ENCODE measurements around the gene ABHD2.

The ABHD2 gene

GRCh38 chr15:89150287-89150686 is 62.0 kb downstream of the ABHD2 start:
- WGBS (ENCODE audit: insufficient coverage), result 100% methylated on average over 1 of the region's 3 CpGs
- Histone ChIP-seq H3K9me3 (ENCODE audit: control extremely low read depth in 1 of 5, control insufficient read depth in 4 of 5, insufficient read depth in 2 of 5, low read depth in 1 of 5, low read length in 4 of 5) (no peaks in the 10 kb centered on the region), H3K36me3 (ENCODE audit: control insufficient read depth in 4 of 4, insufficient read depth in 4 of 4, low read length in 3 of 4) (peaks cover 13 to 40% (median 26%) of the 10 kb centered on the region in 4 experiments), H3K4me1 (ENCODE audit: control extremely low read depth in 1 of 4, control insufficient read depth in 4 of 4, insufficient read depth in 4 of 4, low read length in 3 of 4) (peaks cover 0 to 22% (median 6%) of the 10 kb centered on the region in 4 experiments), H3K27me3 (replicated peaks in 2 of 5; ENCODE audit: control insufficient read depth in 4 of 5, insufficient read depth in 5 of 5, low read length in 4 of 5) (no peaks in the 10 kb centered on the region), H3K27ac (ENCODE audit: insufficient read depth in 1 of 2, low read depth in 1 of 2, low read length in 2 of 2, poor library complexity in 1 of 2, severe bottlenecking in 2 of 2) (no peak overlapping the region), H3K4me3 (ENCODE audit: control insufficient read depth in 1 of 7, extremely low read depth in 1 of 7, insufficient read depth in 4 of 7, low read depth in 2 of 7, low read length in 6 of 7) (no peak overlapping the region)
- CTCF ChIA-PET, result interaction anchor here (0.7 to 3.1 kb wide), 14 partner anchors 9 to 92 kb away, joined by 3 to 17 read pairs (median 4); no protein-coding TSS in a partner anchor
- DNase-seq, result no peak
- POLR2A ChIA-PET, result no interaction called here

GRCh38 chr15:89150762-89151664 is 62.8 kb downstream of the ABHD2 start:
- no peaks in the 10 kb centered on the region for H3K9me3 ChIP-seq (ENCODE audit: control extremely low read depth in 1 of 5, control insufficient read depth in 4 of 5, insufficient read depth in 2 of 5, low read depth in 1 of 5, low read length in 4 of 5)
- H3K4me3 ChIP-seq (ENCODE audit: control insufficient read depth in 1 of 7, extremely low read depth in 1 of 7, insufficient read depth in 4 of 7, low read depth in 2 of 7, low read length in 6 of 7), result no peak overlapping the region
- peaks cover 0 to 18% (median 4%) of the 10 kb centered on the region in 4 experiments for H3K4me1 ChIP-seq (ENCODE audit: control extremely low read depth in 1 of 4, control insufficient read depth in 4 of 4, insufficient read depth in 4 of 4, low read length in 3 of 4)
- POLR2A ChIA-PET, result no interaction called here
- peak in 2 of 3 donors; percentile 48 to 53 for DNase-seq
- WGBS (ENCODE audit: insufficient coverage), result 96% methylated on average over 10 of the region's 12 CpGs
- CTCF ChIA-PET, result interaction anchor here (0.7 to 3.1 kb wide), 14 partner anchors 8 to 93 kb away, joined by 3 to 17 read pairs (median 4); no protein-coding TSS in a partner anchor
- H3K36me3 ChIP-seq (ENCODE audit: control insufficient read depth in 4 of 4, insufficient read depth in 4 of 4, low read length in 3 of 4), result peaks cover 16 to 42% (median 32%) of the 10 kb centered on the region in 4 experiments
- H3K27me3 ChIP-seq (replicated peaks in 2 of 5; ENCODE audit: control insufficient read depth in 4 of 5, insufficient read depth in 5 of 5, low read length in 4 of 5), result no peaks in the 10 kb centered on the region
- H3K27ac ChIP-seq (ENCODE audit: insufficient read depth in 1 of 2, low read depth in 1 of 2, low read length in 2 of 2, poor library complexity in 1 of 2, severe bottlenecking in 2 of 2), result no peak overlapping the region

- Histone ChIP-seq H3K27ac (ENCODE audit: insufficient read depth in 1 of 2, low read depth in 1 of 2, low read length in 2 of 2, poor library complexity in 1 of 2, severe bottlenecking in 2 of 2) (no peak overlapping the region), H3K36me3 (ENCODE audit: control insufficient read depth in 4 of 4, insufficient read depth in 4 of 4, low read length in 3 of 4) (peaks cover 19 to 66% (median 48%) of the 10 kb centered on the region in 4 experiments), H3K27me3 (replicated peaks in 2 of 5; ENCODE audit: control insufficient read depth in 4 of 5, insufficient read depth in 5 of 5, low read length in 4 of 5) (no peaks in the 10 kb centered on the region), H3K9me3 (ENCODE audit: control extremely low read depth in 1 of 5, control insufficient read depth in 4 of 5, insufficient read depth in 2 of 5, low read depth in 1 of 5, low read length in 4 of 5) (no peaks in the 10 kb centered on the region), H3K4me1 (ENCODE audit: control extremely low read depth in 1 of 4, control insufficient read depth in 4 of 4, insufficient read depth in 4 of 4, low read length in 3 of 4) (peaks cover 0 to 10% (median 4%) of the 10 kb centered on the region in 4 experiments), H3K4me3 (ENCODE audit: control insufficient read depth in 1 of 7, extremely low read depth in 1 of 7, insufficient read depth in 4 of 7, low read depth in 2 of 7, low read length in 6 of 7) (no peak overlapping the region)
- POLR2A ChIA-PET, result no interaction called here
- CTCF ChIA-PET, result interaction anchor here (1.5 to 2.7 kb wide), 2 partner anchors 12 to 16 kb away, joined by 8 to 10 read pairs; no protein-coding TSS in a partner anchor
- 96% methylated on average over 10 of the region's 10 CpGs for WGBS (ENCODE audit: insufficient coverage)
- DNase-seq, result no peak
Observed at GRCh38 chr15:89155122-89155521, 66.9 kb downstream of the ABHD2 start.

- POLR2A ChIA-PET, result no interaction called here
- Histone ChIP-seq H3K4me1 (ENCODE audit: control extremely low read depth in 1 of 4, control insufficient read depth in 4 of 4, insufficient read depth in 4 of 4, low read length in 3 of 4) (peaks cover 0 to 5% (median 2%) of the 10 kb centered on the region in 4 experiments), H3K4me3 (ENCODE audit: control insufficient read depth in 1 of 7, extremely low read depth in 1 of 7, insufficient read depth in 4 of 7, low read depth in 2 of 7, low read length in 6 of 7) (no peak overlapping the region), H3K27me3 (replicated peaks in 2 of 5; ENCODE audit: control insufficient read depth in 4 of 5, insufficient read depth in 5 of 5, low read length in 4 of 5) (no peaks in the 10 kb centered on the region), H3K36me3 (ENCODE audit: control insufficient read depth in 4 of 4, insufficient read depth in 4 of 4, low read length in 3 of 4) (peaks cover 20 to 69% (median 49%) of the 10 kb centered on the region in 4 experiments), H3K27ac (ENCODE audit: insufficient read depth in 1 of 2, low read depth in 1 of 2, low read length in 2 of 2, poor library complexity in 1 of 2, severe bottlenecking in 2 of 2) (no peak overlapping the region), H3K9me3 (ENCODE audit: control extremely low read depth in 1 of 5, control insufficient read depth in 4 of 5, insufficient read depth in 2 of 5, low read depth in 1 of 5, low read length in 4 of 5) (no peaks in the 10 kb centered on the region)
- DNase-seq, result no peak
- 100% methylated on average over 5 of the region's 6 CpGs for WGBS (ENCODE audit: insufficient coverage)
- CTCF ChIA-PET, result interaction anchor here (1.0 to 2.7 kb wide), 3 partner anchors 12 to 18 kb away, joined by 3 to 10 read pairs (median 8); no protein-coding TSS in a partner anchor
Observed at GRCh38 chr15:89155656-89156055, 67.4 kb downstream of the ABHD2 start.

- CTCF ChIA-PET, result interaction anchor here (1.8 kb wide), 1 partner anchor 8 kb away, joined by 5 read pairs; no protein-coding TSS in a partner anchor
Observed at GRCh38 chr15:89157061-89157460, 68.8 kb downstream of the ABHD2 start.

GRCh38 chr15:89157918-89158564 is 69.8 kb downstream of the ABHD2 start:
- 100% methylated on average over 2 of the region's 4 CpGs for WGBS (ENCODE audit: insufficient coverage)
- H3K9me3 ChIP-seq (ENCODE audit: control extremely low read depth in 1 of 5, control insufficient read depth in 4 of 5, insufficient read depth in 2 of 5, low read depth in 1 of 5, low read length in 4 of 5), result no peaks in the 10 kb centered on the region
- H3K4me1 ChIP-seq (ENCODE audit: control extremely low read depth in 1 of 4, control insufficient read depth in 4 of 4, insufficient read depth in 4 of 4, low read length in 3 of 4), result no peaks in the 10 kb centered on the region
- no peaks in the 10 kb centered on the region for H3K27me3 ChIP-seq (replicated peaks in 2 of 5; ENCODE audit: control insufficient read depth in 4 of 5, insufficient read depth in 5 of 5, low read length in 4 of 5)
- no peak overlapping the region for H3K27ac ChIP-seq (ENCODE audit: insufficient read depth in 1 of 2, low read depth in 1 of 2, low read length in 2 of 2, poor library complexity in 1 of 2, severe bottlenecking in 2 of 2)
- no peak overlapping the region for H3K4me3 ChIP-seq (ENCODE audit: control insufficient read depth in 1 of 7, extremely low read depth in 1 of 7, insufficient read depth in 4 of 7, low read depth in 2 of 7, low read length in 6 of 7)
- POLR2A ChIA-PET, result interaction anchor here (1.2 kb wide), 1 partner anchor 9 kb away, joined by 4 read pairs; no protein-coding TSS in a partner anchor
- no peak for DNase-seq
- peaks cover 15 to 68% (median 43%) of the 10 kb centered on the region in 4 experiments for H3K36me3 ChIP-seq (ENCODE audit: control insufficient read depth in 4 of 4, insufficient read depth in 4 of 4, low read length in 3 of 4)
- CTCF ChIA-PET, result interaction anchor here (0.9 to 2.1 kb wide), 5 partner anchors 9 to 100 kb away, joined by 3 to 5 read pairs (median 5); no protein-coding TSS in a partner anchor

More at GRCh38 chr15:89157061-89157460, 68.8 kb downstream of the ABHD2 start:
- Histone ChIP-seq H3K4me3 (ENCODE audit: control insufficient read depth in 1 of 7, extremely low read depth in 1 of 7, insufficient read depth in 4 of 7, low read depth in 2 of 7, low read length in 6 of 7) (no peak overlapping the region), H3K27ac (ENCODE audit: insufficient read depth in 1 of 2, low read depth in 1 of 2, low read length in 2 of 2, poor library complexity in 1 of 2, severe bottlenecking in 2 of 2) (no peak overlapping the region), H3K4me1 (ENCODE audit: control extremely low read depth in 1 of 4, control insufficient read depth in 4 of 4, insufficient read depth in 4 of 4, low read length in 3 of 4) (no peaks in the 10 kb centered on the region), H3K27me3 (replicated peaks in 2 of 5; ENCODE audit: control insufficient read depth in 4 of 5, insufficient read depth in 5 of 5, low read length in 4 of 5) (no peaks in the 10 kb centered on the region), H3K36me3 (ENCODE audit: control insufficient read depth in 4 of 4, insufficient read depth in 4 of 4, low read length in 3 of 4) (peaks cover 20 to 69% (median 46%) of the 10 kb centered on the region in 4 experiments), H3K9me3 (ENCODE audit: control extremely low read depth in 1 of 5, control insufficient read depth in 4 of 5, insufficient read depth in 2 of 5, low read depth in 1 of 5, low read length in 4 of 5) (no peaks in the 10 kb centered on the region)
- DNase-seq, result no peak
- 100% methylated on average over 1 of the region's 1 CpG for WGBS (ENCODE audit: insufficient coverage)
- POLR2A ChIA-PET, result no interaction called here

Data from common myeloid progenitor, CD34-positive (primary cell).